Measurements from ENCODE around the gene FAM241A.

GRCh38 chr4:112210777-112211176, 65.5 kb downstream of the FAM241A start:
- TF ChIP-seq CTCF (IDR thresholded peaks at IDR 0.05) (no peak), POLR2A (IDR thresholded peaks at IDR 0.05) (no peak)
